HPDE6-E6E7 (cell line): ENCODE data around the gene SLC35F3.
A peak's percentile ranks its signal among the peaks of the same experiment; 100 is the strongest.
"Not testable (repeated sequence)": the region's sequence is repeated elsewhere in the genome, so short reads cannot be mapped to it uniquely, and the experiment has no call there.

Experiments
- DNase-seq: peaks from one replicate; pipeline ENCODE4 v3.0.0; 2011; ENCODE audit warnings: missing footprints; ENCODE audit errors: extremely low spot score

Gene SLC35F3

GRCh38 chr1:234222561-234223280, 318.2 kb downstream of the SLC35F3 start:
- DNase-seq: peak; percentile 51

DNA sequence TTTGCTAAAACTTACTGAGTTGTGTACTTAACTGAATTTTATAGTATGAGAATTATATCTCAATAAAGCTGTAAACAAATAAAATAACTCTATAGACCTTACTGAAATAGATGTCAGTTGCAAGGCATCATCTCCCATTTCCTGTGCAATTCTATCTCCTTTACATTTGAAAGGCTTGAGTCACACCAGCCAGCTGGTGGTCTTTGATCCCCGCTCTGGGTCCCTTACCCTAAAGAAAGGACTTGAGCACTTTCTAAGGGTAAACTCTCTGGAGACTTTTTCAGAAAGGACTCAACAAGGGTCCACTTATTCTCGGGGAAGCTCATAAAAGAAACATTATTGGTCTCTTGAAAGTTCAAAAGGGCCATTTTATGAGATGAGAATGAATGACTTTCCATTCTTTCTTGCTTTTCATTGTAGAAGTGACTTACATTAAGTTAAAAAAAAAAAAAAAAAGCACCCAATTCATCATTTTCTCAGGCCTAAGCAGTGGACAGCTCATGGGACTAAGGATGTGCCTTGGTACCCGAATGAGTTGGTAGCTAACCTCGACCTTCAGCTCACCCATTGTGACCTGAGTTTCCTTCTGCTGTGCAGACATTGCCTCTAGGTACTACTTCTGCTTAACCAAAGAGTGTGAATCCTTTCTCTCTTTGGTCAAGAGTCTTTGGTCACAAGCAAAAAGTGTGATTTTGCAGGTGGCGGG, 321.8 kb downstream of the SLC35F3 start:
- no peak for DNase-seq

DNA sequence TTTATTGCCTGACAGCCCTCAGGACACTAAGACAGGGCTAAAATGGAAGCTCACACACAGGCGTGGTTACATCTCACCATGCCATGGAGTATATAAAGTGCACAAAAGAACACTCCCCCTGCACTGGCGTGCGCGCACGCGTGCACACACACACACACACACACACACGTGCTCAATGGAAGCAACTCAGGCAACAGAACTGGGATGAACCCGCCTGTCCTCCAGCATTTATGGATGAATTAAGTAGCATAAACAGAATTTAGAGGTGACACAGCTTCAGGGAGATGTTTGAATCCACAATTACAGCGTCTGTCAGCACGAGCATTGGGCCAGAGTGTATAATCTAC, 322.3 kb downstream of the SLC35F3 start:
- DNase-seq: no peak

- DNase-seq: no peak
Observed at GRCh38 chr1:234229581-234230387, 325.3 kb downstream of the SLC35F3 start.

DNA sequence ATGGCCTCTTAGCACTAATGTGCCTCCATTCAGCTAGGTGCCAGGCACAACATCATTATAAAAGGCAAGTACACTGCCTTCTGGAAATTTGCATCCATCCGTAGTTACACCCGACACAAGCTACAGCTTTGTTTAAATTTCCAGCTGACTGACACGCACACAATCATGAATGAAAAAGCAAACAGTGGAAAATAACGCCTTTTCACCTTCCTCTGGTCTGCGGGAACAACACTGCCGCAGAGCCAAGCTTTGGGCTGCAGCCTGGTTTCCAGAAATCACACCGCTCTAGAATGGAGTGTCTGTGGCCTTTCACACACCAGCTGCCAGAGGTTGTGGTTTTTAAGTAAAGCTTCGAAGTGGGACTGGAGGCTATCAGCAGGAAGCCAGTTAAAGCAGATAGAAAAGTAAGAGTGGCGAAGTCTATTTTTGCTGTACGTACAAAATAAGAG, 326.0 kb downstream of the SLC35F3 start:
- DNase-seq: no peak

DNA sequence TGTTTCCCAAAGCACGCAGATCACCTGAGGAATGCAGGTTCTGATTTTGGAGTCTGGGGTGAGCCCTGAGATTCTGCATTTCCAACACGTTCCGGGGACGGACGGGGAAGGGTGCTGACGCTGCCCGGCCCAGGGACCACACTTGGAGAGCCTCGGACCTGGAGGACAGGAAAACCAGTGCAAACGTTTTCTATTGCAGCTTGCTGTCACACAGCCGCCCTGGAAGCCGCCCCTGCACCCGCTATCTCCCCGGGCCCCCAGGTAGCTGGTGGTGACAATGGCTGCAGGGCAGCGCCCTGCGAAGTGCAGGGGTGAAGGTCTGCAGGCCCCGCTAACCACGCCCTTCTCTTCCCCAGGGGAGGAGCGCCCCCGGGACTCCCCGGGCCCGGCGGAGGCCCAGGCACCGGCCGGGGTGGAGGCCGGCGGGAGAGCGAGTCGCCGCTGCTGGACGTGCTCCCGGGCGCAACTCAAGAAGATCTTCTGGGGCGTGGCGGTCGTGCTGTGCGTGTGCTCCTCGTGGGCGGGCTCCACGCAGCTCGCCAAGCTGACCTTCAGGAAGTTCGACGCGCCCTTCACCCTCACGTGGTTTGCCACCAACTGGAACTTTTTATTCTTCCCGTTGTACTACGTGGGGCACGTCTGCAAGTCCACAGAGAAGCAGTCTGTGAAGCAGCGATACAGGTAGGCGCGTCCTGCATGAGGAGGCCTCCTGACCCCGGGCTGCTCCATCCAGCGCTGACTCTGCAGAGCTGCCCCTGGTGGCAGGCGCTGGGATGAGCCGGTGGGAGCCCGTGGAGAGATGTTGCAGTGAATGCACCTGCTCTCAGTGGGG, 326.8 kb downstream of the SLC35F3 start:
- DNase-seq: no peak

DNA sequence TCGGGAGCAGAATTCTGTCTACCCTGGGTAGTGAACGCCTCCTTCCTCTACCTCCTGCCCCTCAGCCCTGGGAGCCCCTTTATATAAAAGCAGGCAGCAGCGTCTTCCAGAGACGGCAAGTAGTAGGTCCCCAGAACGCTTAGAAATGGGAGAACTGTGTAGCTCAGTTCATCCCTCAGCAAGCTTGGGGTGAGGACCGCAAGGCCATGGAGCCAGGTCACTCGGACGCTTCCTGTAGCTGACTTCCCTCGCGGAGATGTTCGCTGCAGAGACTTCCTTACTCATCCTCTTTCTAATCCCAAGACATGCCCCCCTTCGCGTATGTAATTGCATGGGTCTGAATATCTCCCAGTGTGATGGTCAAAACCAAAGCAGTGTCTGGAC, 327.4 kb downstream of the SLC35F3 start:
- no peak for DNase-seq

GRCh38 chr1:234234199-234234598, 329.7 kb downstream of the SLC35F3 start:
- no peak for DNase-seq

DNA sequence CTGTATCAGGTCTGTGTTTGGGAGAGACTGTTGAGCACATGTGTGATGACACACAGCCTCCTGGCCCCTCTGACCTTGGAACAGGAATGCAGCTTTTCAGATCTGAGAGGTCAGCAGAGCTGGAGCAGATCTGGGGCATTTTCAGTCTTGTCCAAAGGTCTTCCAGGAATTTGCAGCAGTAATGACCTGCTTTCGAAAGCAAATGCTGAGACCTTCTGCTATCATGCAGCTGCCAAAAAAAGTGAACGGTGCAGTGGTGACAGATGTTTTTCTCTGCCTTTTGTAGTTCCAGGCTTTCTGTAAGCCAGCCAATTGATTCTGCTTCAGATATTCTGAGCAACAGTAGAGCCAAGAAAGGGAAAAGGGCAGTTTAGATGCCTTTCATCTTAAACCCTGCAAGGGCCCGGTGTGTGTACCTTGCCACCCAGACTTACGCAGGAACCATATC, 331.0 kb downstream of the SLC35F3 start:
- DNase-seq: no peak

GRCh38 chr1:234237393-234237792, 332.9 kb downstream of the SLC35F3 start:
- DNase-seq: no peak

DNA sequence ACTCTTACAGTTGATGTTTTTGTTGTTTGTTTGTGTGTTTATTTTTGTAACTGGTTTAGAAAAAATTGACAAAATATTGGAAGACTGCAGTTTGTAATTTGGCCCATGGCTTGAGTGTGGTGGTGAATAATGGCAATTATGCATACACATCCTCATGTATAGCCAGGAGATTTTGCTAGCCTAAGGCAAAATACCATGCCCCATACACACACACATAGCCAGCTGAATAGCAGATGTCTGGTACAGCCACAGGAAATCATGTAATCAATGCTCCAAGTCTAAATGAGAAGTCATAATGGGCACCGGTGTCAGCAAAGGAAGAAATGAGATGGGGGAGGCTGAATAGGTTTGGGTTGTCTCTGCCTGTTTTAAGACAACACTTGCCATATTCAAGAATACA, 333.6 kb downstream of the SLC35F3 start:
- DNase-seq: no peak

DNA sequence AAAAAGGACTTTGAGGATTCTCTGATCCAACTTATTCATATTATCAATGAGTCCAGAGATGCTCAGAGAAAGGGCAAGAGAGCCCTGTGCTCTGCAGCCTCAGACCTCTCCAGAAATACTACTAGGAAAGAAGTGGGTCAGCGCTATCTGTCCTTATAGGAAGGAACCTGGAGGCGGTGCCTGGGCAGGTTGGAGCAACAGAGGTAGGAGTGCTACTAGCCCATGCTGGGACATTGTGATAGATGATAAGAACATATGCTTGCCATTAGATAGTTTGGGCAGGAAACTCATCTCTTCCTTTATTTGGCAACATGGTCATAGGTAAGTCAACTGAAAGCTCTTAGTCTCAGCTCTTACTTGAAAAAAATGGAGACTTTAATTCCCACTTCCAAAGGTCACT, 335.0 kb downstream of the SLC35F3 start:
- no peak for DNase-seq

- DNase-seq: no peak
Observed at GRCh38 chr1:234239936-234240335, 335.5 kb downstream of the SLC35F3 start.

DNA sequence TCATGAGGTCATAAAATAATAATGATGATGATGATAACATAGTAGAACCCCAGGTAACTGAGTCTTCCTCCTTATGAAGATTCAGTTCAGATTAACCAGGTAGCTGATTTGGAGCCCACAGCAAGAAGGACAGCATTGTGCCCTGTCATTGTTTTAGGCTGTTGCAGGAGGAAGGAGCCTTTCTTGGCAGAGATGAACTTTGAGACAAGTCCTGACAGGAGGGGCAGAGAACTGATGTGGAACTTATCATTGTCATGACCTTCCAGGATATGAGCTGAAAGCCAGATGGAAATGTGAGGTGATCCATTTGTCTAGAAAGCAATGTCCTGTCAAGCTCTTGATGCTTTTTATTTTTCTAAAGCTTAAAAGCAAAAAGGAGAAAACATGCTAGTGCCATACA, 336.2 kb downstream of the SLC35F3 start:
- DNase-seq: peak; percentile 39

DNA sequence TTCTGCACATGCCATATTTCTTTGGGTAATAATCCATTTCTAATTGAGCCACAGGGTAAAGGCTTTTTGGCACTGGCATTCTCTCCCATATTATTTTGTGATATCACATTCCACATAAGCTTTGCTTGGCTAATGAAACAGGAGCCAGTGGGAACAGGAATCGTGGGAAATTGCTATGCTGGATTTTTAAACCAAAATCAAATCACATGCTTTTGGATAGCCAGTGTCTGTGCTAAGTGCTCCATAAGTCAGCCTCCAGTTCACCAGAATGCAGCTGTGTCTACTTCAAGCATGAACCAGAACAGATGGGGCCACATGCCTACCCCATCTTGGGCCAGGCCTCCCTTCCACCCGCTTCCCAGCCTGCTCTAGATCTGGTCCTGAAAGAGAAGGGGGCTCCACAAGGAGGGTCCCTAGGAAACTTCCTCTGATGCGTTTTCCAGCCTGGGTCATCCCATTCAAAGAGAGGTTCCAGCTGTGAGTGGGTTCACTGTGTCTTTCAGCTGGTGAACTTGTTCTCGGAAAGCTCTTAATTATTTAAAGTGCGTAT, 337.5 kb downstream of the SLC35F3 start:
- DNase-seq: no peak

- DNase-seq: no peak
Observed at GRCh38 chr1:234243521-234244260, 339.2 kb downstream of the SLC35F3 start.

- DNase-seq: no peak
Observed at GRCh38 chr1:234244482-234244881, 340.0 kb downstream of the SLC35F3 start.

DNA sequence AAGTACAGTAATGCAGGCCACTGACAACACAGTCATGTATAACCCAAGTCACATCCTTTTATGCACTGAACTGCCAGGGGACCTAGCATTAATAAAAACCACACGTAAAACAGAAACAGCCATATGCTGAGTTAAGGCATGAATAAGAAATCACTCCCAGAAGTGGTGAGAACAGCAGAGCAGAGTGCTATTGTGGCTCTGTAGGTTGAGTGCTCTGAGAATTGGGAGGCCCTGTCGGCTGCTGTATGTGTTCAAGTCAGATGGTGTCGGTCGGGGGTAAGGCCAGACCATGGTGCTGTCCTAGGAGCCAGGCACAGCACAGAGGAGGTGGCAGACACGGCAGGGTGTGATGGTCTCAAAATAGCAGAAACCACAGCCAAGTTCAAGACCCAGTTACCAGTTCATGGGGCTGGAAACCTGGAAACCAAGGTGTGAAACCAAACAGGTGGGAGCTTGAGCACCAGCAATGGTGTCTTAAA, 342.2 kb downstream of the SLC35F3 start:
- no peak for DNase-seq

DNA sequence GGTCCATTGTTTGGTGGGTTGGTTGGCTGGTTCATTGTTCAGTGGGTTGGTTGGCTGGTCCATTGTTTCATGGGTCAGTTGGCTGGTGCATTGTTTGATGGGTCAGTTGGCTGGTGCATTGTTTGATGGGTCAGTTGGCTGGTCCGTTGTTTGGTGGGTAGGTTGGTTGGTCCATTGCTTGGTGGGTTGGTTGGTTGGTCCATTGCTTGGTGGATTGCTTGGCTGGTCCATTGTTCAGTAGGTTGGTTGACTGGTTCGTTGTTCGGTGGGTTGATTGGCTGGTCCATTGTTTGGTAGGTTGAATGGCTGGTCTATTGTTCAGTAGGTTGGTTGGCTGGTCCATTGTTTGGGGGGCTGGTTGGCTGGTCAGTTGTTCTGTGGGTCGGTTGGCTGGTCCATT, 343.3 kb downstream of the SLC35F3 start:
- DNase-seq: not testable (repeated sequence)

GRCh38 chr1:234250747-234251146, 346.3 kb downstream of the SLC35F3 start:
- DNase-seq: no peak

DNA sequence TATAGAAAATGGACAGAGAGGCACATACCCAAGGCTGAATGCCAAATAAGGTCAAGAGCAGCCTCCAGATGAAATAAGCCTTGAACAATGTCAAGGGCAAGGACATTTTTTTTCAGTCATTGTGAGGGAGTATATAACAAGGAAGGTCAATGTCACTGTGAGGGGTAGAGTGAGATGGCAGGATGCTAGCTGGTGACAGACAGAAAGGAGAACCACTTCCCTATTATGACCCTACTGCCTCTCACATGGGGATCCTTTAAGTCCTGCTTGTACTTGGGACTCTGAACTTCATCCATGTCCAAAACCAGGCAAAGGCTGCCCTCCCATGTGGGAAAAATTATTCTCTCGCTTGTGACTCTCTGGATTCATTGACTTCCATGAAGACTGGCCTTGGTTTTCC, 349.3 kb downstream of the SLC35F3 start:
- DNase-seq: no peak
